Spleen (tissue), 7 donors: Measurements from ENCODE around the gene ENTPD2.

Experiments
- POLR2A ChIP-seq, 3 donors: fragments of 450-650 bp; IDR thresholded peaks; one replicate each; pipeline ENCODE4 v1.5.1; 2017; ENCODE audit warnings: antibody characterized with exemption in 3 of 3, mild to moderate bottlenecking in 1 of 3
- TF ChIP-seq, protein P1 (sequence below), 11 experiments: fragments of 200-600 bp in 7 of 11; fragments of 450-650 bp in 4 of 11; sonication (generic) in 4 of 11; IDR thresholded peaks in 8 of 11; conservative IDR thresholded peaks in 3 of 11; 1 replicate in 7 of 11; 2 replicates in 4 of 11; pipeline versions ENCODE4 v1.4.0 to v1.8.0; 2016 to 2021; ENCODE audit warnings: antibody characterized with exemption in 11 of 11, inconsistent platforms in 4 of 11, mild to moderate bottlenecking in 1 of 11
- donor health status: DM: no; HTN: no; CAD: no; lungs with moderate emphysema.
- donor health status: DM: no; HTN: no; CAD: no.
- donor health status: DM: no; HTN: no; CAD: no.

GRCh38 chr9:137013571-137013940 lies 40.3 kb downstream of the ENTPD2 start:
- TF ChIP-seq, protein P1, sequence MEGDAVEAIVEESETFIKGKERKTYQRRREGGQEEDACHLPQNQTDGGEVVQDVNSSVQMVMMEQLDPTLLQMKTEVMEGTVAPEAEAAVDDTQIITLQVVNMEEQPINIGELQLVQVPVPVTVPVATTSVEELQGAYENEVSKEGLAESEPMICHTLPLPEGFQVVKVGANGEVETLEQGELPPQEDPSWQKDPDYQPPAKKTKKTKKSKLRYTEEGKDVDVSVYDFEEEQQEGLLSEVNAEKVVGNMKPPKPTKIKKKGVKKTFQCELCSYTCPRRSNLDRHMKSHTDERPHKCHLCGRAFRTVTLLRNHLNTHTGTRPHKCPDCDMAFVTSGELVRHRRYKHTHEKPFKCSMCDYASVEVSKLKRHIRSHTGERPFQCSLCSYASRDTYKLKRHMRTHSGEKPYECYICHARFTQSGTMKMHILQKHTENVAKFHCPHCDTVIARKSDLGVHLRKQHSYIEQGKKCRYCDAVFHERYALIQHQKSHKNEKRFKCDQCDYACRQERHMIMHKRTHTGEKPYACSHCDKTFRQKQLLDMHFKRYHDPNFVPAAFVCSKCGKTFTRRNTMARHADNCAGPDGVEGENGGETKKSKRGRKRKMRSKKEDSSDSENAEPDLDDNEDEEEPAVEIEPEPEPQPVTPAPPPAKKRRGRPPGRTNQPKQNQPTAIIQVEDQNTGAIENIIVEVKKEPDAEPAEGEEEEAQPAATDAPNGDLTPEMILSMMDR (IDR thresholded peaks at IDR 0.05 in 8 of 11, conservative IDR thresholded peaks at IDR 0.05 in 3 of 11) = no peak
- TF ChIP-seq POLR2A (IDR thresholded peaks at IDR 0.05) = no peak
